ENCODE results near the gene RCC2. TPM values are rescaled to one million over a fixed set of nuclear protein-coding genes. Genes with fewer than 3 reads are reported as not detected.

Gene RCC2
- polyA plus RNA-seq, 1 donor (not counting 4 experiments of a cell fraction or from before 2014, with no cell fraction given): 45.2 TPM

DNA sequence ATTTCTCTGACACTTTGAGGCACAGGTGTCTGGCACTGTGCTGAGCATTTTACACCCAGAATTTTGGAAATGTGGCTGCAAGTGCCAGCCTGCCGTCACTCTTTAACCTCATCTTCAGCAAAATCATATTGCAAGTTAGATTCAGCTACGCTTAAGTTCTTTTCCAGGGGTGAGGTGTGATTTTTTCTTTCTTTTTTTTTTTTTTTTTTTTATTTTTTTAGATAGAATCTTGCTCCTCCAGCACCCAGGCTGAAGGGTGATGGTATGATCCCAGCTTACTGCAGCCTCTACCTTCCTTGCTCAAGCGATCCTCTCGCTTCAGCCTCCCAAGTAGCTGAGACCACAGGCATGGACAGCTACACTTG is 2.5 kb upstream of the RCC2 start:
- no peak overlapping the region for H2AFZ ChIP-seq (ENCODE audit: control insufficient read depth, low read length)
- H3K9me1 ChIP-seq (ENCODE audit: control insufficient read depth, extremely low read depth, insufficient read depth, low read length): no peaks in the 10 kb centered on the region
- H3K4me3 ChIP-seq (ENCODE audit: control insufficient read depth in 2 of 3, extremely low read depth in 1 of 3, insufficient read depth in 2 of 3, low read depth in 1 of 3, low read length in 3 of 3): peak overlapping the region in 1 of 3 experiments; percentile 37
- dilution Hi-C loops (cut with MboI; ENCODE audit: extremely low pct_ligation_motif_present, low sequenced_read_pairs): no loop called here
- H3K4me2 ChIP-seq (ENCODE audit: control insufficient read depth, extremely low read depth, insufficient read depth, low read depth, low read length): peak overlapping the region; percentile 100
- TF ChIP-seq, protein P1, sequence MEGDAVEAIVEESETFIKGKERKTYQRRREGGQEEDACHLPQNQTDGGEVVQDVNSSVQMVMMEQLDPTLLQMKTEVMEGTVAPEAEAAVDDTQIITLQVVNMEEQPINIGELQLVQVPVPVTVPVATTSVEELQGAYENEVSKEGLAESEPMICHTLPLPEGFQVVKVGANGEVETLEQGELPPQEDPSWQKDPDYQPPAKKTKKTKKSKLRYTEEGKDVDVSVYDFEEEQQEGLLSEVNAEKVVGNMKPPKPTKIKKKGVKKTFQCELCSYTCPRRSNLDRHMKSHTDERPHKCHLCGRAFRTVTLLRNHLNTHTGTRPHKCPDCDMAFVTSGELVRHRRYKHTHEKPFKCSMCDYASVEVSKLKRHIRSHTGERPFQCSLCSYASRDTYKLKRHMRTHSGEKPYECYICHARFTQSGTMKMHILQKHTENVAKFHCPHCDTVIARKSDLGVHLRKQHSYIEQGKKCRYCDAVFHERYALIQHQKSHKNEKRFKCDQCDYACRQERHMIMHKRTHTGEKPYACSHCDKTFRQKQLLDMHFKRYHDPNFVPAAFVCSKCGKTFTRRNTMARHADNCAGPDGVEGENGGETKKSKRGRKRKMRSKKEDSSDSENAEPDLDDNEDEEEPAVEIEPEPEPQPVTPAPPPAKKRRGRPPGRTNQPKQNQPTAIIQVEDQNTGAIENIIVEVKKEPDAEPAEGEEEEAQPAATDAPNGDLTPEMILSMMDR (optimal IDR thresholded peaks at IDR 0.05 in 1 of 3, IDR thresholded peaks at IDR 0.05 in 1 of 3, conservative IDR thresholded peaks at IDR 0.05 in 1 of 3; ENCODE audit: extremely low read depth in 1 of 3, insufficient read depth in 2 of 3, low read length in 3 of 3): no peak
- no peak for TF ChIP-seq EZH2 (IDR thresholded peaks at IDR 0.05; ENCODE audit: low read length)
- H3K36me3 ChIP-seq (ENCODE audit: control insufficient read depth in 2 of 2, extremely low read depth in 1 of 2, insufficient read depth in 2 of 2, low read length in 2 of 2): no peaks in the 10 kb centered on the region
- H3K9ac ChIP-seq (ENCODE audit: control insufficient read depth, extremely low read depth, insufficient read depth, low read length): peak overlapping the region; percentile 95
- H3K79me2 ChIP-seq (ENCODE audit: control insufficient read depth, insufficient read depth, low read length): peaks cover 18% of the 10 kb centered on the region
- no peaks in the 10 kb centered on the region for H4K20me1 ChIP-seq (ENCODE audit: control insufficient read depth, extremely low read depth, insufficient read depth, low read length)
- H3K4me1 ChIP-seq (ENCODE audit: control insufficient read depth, extremely low read depth, insufficient read depth, low read length): peaks cover 42% of the 10 kb centered on the region
- H3K27me3 ChIP-seq (ENCODE audit: control insufficient read depth, extremely low read depth, insufficient read depth, low read length): no peaks in the 10 kb centered on the region
- peak overlapping the region; percentile 99 for H3K27ac ChIP-seq (ENCODE audit: control insufficient read depth, insufficient read depth, low read length)
- no peak for DNase-seq (ENCODE audit: low read depth, low spot score)
- no peaks in the 10 kb centered on the region for H3K9me3 ChIP-seq (ENCODE audit: control insufficient read depth, low read depth, low read length)
- no peak for FAIRE-seq

DNA sequence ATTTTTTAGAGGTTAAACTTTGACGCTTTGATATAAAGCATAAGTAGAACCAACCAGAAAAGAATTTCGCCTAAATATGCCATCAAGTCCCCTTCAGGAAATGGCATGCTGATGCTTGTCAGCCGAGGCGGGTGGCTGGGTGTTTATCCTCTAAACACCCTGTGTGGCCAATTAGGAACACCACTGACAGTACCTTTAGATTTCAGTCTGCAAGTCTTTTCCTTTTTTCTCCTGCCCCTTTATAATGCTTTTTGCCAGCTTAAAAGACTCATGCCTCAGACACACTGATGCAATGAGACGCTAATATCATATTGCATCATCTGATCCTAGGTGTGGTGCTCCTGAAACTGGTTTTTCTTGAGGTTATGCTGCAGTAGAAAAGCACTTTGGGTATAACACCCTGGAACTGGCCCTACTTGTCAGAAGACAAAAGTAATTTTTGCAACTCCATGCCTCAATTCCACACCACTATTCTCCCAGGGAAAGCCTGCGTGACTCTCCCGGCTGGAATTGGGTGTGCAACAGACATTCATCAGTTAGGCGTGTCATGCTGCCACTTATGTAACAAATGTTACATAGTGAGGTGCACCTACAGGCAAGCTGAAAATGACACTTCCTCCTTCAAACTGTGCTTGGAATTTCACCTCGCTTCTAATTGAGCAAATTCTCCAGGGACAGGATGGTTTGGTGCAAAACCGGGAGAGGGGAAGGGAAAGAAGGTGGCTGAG is 2.0 kb upstream of the RCC2 start:
- peak overlapping the region; percentile 100 for H3K4me2 ChIP-seq (ENCODE audit: control insufficient read depth, extremely low read depth, insufficient read depth, low read depth, low read length)
- H3K27me3 ChIP-seq (ENCODE audit: control insufficient read depth, extremely low read depth, insufficient read depth, low read length): no peaks in the 10 kb centered on the region
- TF ChIP-seq, protein P1 (optimal IDR thresholded peaks at IDR 0.05 in 1 of 3, IDR thresholded peaks at IDR 0.05 in 1 of 3, conservative IDR thresholded peaks at IDR 0.05 in 1 of 3; ENCODE audit: extremely low read depth in 1 of 3, insufficient read depth in 2 of 3, low read length in 3 of 3): no peak
- TF ChIP-seq EZH2 (IDR thresholded peaks at IDR 0.05; ENCODE audit: low read length): no peak
- peaks cover 0 to 1% of the 10 kb centered on the region in 2 experiments for H3K36me3 ChIP-seq (ENCODE audit: control insufficient read depth in 2 of 2, extremely low read depth in 1 of 2, insufficient read depth in 2 of 2, low read length in 2 of 2)
- H3K27ac ChIP-seq (ENCODE audit: control insufficient read depth, insufficient read depth, low read length): peak overlapping the region; percentile 99
- peak; percentile 69 for FAIRE-seq
- peaks cover 47% of the 10 kb centered on the region for H3K4me1 ChIP-seq (ENCODE audit: control insufficient read depth, extremely low read depth, insufficient read depth, low read length)
- H3K9me3 ChIP-seq (ENCODE audit: control insufficient read depth, low read depth, low read length): no peaks in the 10 kb centered on the region
- peak overlapping the region; percentile 48 to 99 (median 94) for H3K4me3 ChIP-seq (ENCODE audit: control insufficient read depth in 2 of 3, extremely low read depth in 1 of 3, insufficient read depth in 2 of 3, low read depth in 1 of 3, low read length in 3 of 3)
- H3K79me2 ChIP-seq (ENCODE audit: control insufficient read depth, insufficient read depth, low read length): peaks cover 23% of the 10 kb centered on the region
- H4K20me1 ChIP-seq (ENCODE audit: control insufficient read depth, extremely low read depth, insufficient read depth, low read length): peaks cover 4% of the 10 kb centered on the region
- dilution Hi-C loops (cut with MboI; ENCODE audit: extremely low pct_ligation_motif_present, low sequenced_read_pairs): no loop called here
- DNase-seq (ENCODE audit: low read depth, low spot score): peak; percentile 76
- H2AFZ ChIP-seq (ENCODE audit: control insufficient read depth, low read length): no peak overlapping the region
- no peaks in the 10 kb centered on the region for H3K9me1 ChIP-seq (ENCODE audit: control insufficient read depth, extremely low read depth, insufficient read depth, low read length)
- H3K9ac ChIP-seq (ENCODE audit: control insufficient read depth, extremely low read depth, insufficient read depth, low read length): peak overlapping the region; percentile 95

All from keratinocyte (primary cell).